Measurements from ENCODE around the gene DCTN3.
"Not testable (repeated sequence)": the region's sequence is repeated elsewhere in the genome, so short reads cannot be mapped to it uniquely, and the experiment has no call there.

Gene DCTN3

DNA sequence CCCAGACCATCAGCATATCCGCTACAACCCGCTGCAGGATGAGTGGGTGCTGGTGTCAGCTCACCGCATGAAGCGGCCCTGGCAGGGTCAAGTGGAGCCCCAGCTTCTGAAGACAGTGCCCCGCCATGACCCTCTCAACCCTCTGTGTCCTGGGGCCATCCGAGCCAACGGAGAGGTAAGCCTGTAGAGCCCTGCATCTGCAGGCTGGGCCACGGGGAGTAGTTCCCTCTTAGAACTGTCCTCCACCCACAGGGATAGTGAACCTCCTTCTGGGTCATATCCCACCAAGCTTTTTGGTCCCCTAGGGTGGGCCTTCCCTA lies 26.7 kb upstream of the DCTN3 start:
- no peak for DNase-seq (ENCODE audit: low read depth)

DNA sequence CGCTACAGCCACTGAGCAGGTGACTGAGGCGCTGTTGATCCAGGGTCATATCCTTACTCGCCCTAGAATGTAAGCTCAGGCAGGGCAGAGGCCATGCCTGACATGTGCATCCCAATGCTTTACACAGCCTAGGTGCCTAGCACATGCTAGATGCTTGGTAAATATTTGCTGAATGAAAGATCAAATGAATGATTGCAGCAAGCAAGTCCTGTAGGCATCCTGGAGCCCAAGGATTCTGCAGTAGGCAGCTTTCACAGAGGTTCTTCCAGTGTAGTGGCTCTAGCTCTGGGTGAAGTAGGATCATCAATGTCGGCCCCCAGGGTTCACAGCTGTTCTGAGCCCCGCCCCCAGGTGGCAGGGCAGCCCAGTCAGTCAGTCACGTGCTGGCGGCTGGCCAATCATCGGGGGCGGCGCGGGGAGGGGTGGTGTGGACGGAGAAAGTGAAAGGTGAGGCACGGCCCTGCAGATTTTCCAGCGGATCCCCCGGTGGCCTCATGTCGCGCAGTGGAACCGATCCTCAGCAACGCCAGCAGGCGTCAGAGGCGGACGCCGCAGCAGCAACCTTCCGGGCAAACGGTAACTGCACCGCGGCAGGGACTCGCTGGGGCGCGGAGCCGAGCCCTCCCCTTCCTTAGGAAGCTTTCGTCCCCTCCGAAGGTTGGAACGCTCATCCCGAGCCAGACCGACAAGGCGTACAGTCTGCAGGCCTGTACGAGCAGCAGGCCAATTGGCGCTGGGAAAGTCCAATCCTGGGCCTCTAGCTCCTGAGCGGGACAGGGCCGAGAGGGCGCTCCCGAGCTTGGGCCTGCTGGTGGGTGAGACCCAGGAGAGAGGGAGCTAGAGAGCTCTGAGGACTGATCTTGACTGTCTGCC lies 26.2 kb upstream of the DCTN3 start, which contains the start of gene GALT:
Gene GALT (plus strand): TSS at position 465 of the 873 bp plus-strand sequence. CDS start 30 bp downstream, at position 495.
- peak; percentile 99 for DNase-seq (ENCODE audit: low read depth)

DNA sequence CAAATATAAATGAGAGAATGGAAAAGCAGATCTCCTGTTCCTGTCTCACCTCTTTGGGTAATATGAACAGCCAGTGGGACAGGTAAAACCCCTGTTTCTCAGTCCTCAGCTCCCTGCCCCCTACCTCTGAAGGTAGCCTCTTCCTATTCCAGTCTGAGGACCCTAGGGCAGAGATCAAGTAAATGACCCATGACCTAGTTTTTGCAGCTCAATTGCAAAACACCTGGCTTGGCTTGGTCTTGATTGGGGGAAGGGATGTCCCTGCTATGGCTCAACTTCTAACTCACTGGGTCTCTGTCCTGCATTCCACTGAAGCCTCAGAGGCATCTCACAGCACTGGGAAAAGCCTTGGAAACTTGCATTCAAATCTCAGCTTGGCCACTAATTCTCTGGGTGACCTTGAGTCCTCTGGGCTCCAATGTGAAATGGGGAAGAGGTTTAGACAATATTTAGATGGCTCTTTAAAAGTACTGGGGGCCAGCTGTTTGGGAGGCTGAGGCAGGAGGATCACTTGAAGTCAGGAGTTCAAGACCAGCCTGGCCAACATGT lies 24.5 kb upstream of the DCTN3 start:
- no peak for DNase-seq (ENCODE audit: low read depth)

DNA sequence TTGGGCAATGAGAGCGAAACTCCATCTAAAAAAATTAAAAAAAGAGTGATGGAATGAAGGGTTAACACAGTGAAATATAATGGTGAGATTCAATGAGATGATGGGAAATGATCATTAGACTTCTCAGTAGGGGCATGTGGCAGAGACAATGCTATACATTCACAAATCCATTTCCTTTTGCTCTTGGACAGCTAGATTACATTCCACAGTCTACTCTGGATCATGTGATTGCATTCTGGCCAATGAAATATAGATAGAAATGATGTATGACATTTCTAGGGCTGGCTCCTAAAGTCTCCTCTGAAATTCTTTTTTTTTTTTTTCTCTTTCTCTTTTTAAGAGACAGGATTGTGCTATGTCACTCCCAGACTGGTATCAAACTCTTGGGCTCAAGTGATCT lies 22.4 kb upstream of the DCTN3 start:
- no peak for DNase-seq (ENCODE audit: low read depth)

DNA sequence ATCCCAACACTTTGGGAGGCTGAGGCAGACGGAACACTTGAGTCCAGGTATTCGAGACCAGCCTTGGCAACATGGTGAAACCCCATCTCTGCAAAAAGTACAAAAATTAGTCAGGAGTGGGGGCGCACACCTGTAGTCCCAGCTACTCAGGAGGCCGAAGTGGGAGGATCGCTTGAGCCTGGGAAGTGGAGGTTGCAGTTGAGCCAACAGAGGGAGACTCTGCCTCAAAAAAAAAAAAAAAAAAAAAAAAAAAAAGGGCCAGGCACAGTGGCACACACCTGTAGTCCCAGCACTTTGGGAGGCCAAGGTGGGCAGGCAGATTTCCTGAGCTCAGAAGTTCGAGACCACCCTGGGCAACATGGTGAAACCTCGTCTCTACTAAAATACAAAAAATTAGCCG lies 19.0 kb upstream of the DCTN3 start:
- not testable (repeated sequence) for DNase-seq (ENCODE audit: low read depth)

DNA sequence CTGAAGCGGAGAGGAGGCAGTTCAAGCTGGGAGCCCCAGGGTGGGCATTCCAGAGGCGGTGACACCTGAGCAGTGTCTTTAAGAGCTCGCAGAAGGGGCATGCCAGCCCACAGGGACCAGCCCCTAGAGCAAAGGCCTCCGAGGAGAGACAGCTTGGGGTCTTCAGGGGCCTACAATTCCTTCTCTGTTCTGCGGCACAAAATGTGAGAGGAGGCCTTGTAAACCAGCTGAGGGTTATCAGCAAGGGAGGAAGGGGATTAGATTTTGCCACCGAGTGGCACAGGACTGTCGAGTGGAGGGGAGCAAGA lies 17.8 kb upstream of the DCTN3 start:
- no peak for DNase-seq (ENCODE audit: low read depth)

DNA sequence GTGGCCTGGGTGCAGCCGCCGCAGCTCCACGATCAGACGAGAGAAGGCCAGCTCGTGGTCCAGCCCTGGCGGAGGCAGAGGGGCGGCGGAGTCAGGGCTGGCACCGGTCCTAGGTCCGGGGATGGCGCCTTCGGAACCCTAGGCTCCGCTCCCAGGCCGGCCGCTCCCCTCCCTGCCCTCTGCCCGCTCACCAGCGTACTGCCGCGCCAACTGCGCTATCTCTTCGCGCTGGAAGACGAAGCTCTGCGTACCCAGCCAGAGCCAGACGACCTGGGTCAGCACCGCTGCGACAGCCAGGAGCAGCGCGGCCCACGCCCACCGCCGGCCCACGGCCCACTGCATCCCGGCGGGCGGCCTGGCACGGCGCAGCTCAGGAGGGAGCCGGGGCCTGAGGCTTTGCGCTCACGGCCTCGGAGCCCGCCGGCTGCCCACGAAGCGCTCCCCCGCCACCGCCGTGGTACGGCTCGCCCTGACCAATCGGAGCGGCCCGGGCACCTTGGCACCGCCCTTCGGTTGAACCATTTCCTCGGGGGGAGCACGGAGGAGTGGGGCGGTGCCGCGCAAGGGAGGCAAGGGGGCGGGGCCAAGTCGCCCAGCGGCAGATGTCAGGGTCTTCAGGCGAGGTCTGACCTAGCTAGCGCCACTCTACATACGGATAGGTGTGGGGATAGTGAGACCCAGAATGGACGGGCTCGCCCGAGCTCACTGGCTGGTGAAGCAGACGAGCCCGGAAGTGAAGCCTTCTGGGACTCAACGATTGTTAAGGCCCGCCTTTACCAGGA lies 17.3 kb upstream of the DCTN3 start, which contains the start of gene SIGMAR1:
Gene SIGMAR1 (minus strand): TSS at position 432 of the 782 bp plus-strand sequence. CDS start 90 bp downstream, at position 342.
- DNase-seq (ENCODE audit: low read depth), result peak; percentile 95

DNA sequence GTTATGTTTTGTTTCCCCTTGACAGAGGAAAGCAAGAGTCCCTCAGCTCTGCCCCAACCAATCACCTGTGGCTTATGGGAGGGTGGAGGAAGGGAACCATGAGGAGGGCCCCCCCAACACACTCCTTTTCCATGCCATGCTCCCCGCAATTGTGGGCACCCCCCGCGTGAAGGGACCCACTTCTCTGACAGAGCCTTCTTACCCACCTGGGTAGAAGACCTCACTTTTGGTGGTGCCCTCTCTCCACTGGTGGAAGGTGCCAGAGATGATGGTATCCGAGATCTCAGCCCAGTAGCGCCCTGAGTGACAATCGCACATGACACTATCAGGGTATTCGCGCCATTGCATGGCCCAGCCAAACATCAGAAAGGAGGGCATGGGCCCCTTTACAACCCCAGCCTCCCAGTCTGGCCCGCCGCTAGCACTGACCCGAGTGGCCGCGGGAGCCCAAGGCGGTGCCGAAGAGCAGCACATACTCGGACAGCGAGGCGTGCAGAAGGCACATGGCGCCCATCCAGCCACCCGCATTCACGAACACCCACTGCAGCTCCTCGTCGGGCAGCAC lies 16.6 kb upstream of the DCTN3 start:
- no peak for DNase-seq (ENCODE audit: low read depth)

DNA sequence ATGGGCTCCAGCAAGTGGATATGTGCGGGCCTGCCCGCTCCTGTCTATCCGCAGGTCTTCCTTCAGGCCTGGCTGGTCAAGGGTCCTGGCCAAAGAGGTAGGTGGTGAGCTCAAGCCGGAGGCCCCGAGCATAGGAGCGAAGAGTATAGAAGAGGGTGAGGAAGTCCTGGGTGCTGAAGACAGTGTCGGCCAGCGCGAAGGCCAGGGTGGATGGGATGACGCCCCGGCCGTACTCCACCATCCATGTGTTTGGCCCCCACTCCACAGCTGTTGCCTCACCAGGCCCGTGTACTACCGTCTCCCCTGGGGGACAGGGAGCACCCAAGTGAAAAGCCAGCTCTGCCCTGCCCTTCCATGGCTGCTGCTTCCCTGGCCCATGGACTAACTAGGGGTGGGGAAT lies 15.3 kb upstream of the DCTN3 start:
- no peak for DNase-seq (ENCODE audit: low read depth)

DNA sequence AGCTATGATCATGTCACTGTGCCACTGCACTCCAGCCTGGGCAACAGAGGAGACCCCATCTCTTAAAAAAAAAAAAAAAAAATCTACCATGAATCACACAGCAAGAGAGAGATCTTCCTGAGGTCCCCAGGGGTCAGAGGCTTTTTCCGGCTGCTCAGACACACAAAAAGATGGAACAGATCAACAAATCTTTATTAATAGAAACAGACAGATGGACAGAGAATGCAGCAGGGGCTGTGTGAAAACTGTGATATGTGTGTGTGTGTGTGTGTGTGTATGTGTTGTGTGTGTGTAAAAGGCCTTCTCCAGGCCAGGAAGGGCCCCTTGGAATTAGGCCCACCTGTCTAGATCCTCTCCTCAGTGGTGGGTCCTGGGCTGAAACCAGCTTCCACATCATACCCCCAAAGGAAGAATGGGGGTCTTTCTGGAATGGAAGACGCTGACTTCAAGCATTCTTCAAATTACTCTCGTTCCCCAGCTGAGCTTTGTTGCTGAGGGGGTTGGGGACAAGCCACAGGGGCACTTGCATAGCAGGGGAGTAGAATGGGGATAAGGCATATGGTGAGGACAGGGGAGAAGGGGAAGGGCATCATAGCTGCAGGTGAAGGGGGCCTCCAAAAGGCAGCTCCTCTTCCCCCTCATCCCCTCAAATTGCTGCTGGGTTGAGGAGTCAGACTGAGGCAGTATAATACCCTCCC lies 14.4 kb upstream of the DCTN3 start:
- DNase-seq (ENCODE audit: low read depth), result no peak

DNA sequence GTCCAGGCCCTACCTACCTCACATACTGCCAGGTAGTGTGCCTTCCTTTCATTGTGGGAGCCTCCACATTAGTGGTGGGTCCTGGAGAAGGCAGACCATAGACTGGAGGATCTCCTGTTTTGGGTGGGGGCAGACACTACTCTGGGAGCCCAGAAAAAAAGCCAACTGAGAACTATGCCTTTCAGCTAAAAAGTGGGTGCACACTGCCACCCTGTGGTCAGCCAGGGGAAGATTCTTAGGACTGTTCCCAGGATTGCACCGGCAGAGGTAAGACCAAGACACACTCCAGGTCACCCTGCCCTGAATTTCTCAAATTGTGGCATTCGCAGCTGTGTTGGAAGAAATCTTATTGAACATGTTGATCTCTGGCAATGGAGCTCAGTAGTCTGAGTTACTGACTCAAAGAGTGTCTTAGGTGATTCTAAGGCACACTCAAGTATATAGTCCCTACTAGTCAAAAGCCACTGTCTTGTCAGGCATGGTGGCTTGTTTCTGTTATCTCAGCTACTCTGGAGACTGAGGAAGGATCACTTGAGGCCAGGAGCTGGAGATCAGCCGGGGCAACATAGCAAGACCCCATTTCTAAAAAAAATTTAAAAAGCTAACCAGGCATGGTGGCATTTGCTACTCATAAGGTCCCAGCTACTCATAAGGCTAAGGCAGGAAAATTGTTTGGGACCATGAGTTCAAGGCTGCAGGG lies 13.7 kb upstream of the DCTN3 start:
- peak; percentile 74 for DNase-seq (ENCODE audit: low read depth)

DNA sequence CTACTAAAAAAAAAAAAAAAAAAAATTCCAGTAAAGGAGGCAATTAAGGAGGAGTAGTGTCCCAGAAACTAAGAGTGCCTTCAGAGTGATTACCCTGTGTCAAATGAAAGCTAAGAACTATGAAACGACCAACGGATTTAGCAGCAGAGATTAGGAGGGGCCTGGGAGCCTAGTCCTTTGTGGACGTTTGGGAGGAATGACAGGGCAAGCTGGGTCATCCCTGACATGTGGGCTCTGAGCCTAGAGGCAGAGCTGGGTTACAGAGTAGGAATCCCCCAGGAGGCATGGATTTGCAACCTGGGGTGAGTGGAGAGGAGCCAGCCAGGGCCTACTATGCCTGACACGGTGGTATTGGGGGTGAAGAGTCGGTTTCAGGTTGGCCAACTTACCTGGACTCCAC lies 12.9 kb upstream of the DCTN3 start:
- DNase-seq (ENCODE audit: low read depth), result no peak

DNA sequence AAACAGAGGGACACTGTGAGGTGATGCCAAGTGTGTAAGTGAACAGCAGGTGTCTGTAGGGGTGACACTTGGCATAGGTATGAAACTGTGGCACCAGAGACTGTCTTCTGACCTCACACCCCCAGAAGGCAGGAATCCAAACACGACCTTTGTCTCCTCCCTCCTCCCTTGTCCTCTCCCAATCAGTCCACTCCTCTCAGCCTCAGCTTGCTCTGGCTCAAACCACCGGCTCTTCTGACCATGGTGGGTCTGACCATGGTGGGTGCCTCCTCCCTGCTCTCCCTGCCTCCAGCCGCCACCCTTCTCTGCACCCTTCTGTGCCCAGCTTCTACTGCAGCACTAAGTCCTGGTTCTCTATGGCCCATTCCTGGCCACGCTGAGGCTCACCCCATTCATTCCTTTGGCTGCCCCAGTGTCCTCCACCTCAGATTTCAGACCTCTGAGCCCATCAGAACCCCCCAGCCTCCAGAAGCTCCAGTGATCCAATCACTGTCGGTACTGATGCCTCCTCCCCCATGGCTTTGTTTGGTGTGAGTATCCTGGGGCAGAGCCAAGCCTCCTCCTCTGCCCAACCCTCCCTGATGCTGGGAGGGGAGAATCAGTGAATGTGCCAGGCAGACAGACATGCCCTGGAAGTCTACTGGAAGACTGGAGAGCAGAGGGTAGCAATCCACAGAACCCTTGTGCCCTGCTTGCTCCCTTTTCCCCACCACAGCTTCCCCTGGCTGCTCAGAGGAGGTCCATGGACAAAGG lies 10.3 kb upstream of the DCTN3 start:
- DNase-seq (ENCODE audit: low read depth), result no peak

DNA sequence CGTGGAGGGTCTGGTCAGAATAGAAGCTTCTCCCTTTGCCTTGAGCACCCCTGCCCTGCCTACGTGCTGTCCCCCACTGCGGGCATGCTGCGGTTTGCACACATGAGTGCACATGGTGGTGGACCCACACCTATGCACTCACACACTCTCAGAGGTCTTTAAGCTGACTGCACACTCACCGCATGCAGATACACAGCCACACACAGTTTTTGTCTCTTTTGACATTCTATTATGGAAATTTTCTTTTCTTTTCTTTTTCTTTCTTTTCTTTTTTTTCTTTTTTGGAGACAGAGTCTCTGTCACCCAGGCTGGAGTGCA lies 9.2 kb upstream of the DCTN3 start:
- no peak for DNase-seq (ENCODE audit: low read depth)

DNA sequence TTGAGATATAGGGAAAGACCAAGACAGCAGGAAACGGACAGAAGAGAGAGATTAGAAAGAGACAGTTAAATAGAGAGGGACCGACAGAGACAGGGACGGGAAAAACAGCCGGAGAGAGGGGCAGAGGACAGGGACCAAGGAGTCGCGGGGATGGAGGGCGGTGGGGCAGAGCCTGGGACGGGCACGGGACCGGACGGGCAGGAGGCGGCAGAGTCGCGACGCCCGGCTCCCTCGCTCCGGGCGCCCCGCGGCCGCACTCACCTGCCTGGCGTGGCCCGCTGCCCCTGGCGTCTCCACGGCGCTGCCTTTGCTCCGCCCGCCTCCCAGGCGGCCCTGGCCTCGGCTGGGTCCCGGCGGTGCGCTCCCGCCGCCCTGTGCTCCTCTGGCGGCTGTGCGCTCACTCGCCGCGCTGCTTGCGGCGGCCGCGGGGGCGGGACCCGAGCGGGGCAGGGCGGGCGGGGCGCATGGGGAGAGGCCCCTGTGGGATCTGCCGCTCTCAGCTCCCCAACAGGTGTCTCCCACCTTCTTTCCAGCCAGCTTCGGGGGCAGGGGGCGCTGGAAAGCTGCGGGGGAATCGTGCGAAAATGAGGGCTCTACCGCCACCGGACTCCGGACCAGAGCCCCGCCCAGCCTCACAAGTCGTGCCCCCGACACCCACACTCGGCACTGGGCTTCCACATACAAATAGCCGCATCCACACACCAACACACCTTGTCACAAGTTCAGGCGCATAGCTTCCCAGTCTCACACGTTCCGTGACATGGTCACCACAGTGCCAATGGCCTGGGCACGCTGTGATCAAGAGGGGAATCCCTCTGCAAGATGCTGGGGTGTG lies 8.6 kb upstream of the DCTN3 start, which contains the start of gene ARID3C:
Gene ARID3C (minus strand): TSS at position 411 of the 835 bp plus-strand sequence. CDS start 1,052 bp downstream, outside the sequence.
- DNase-seq (ENCODE audit: low read depth), result no peak

DNA sequence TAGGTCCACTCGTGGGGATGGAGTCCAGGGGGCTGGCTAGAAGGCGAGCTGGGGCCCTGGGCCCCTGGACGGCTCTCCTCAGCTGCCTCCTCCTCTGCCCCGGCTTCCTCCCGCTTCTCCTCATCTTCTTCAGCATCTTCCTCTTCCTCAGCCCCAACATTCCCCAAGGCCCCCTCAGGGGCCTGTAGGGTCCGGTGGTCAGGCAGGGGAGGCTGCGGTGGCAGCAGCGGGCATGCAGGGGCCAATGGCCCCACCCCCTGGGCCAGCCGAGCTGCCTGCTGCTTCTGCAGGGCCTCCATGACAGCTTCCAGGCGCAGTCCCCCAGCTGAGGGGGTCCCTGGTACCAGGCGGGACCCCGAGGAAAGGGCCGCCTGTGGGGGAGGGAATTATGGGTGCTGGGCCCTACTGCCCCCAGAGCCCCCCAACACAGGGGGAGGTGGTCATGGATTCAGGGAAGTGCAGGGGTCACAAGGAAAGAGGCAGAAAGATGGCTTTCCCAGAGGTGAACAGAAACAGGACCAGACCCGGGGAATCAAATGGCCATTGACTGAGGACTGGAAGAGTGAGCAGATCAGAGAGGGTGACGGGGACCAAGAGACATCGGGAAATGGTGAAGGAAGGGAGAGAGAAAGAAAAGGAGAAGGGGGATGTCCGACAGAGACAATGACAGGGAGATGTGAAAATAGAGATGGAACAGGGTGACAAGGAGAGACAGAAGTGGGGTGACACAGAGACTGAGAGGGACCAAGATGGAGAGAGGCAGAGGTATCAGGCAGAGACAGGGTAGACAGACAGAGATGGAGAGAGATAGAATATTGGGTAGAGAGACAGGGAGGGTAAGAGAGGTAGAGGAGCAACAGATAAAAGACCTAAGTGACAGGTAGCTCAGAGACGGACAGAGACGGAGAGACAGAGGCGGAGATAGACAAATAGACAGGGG lies 7.7 kb upstream of the DCTN3 start:
- no peak for DNase-seq (ENCODE audit: low read depth)

DNA sequence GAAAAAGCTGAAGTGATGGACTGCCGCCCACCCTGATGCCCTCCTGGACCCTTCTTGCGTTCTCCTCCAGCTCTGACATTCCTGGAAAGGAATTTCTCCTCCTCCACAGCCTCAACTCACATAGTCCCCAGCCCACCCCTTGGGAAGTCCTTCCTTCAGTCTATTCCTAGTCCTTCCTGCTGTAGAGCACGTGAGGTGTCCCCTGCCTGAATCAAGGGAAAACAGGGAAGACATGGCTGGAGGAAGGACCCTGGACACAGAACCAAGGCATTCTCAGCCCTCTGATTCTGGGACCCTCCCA lies 4.8 kb upstream of the DCTN3 start:
- DNase-seq (ENCODE audit: low read depth), result no peak

DNA sequence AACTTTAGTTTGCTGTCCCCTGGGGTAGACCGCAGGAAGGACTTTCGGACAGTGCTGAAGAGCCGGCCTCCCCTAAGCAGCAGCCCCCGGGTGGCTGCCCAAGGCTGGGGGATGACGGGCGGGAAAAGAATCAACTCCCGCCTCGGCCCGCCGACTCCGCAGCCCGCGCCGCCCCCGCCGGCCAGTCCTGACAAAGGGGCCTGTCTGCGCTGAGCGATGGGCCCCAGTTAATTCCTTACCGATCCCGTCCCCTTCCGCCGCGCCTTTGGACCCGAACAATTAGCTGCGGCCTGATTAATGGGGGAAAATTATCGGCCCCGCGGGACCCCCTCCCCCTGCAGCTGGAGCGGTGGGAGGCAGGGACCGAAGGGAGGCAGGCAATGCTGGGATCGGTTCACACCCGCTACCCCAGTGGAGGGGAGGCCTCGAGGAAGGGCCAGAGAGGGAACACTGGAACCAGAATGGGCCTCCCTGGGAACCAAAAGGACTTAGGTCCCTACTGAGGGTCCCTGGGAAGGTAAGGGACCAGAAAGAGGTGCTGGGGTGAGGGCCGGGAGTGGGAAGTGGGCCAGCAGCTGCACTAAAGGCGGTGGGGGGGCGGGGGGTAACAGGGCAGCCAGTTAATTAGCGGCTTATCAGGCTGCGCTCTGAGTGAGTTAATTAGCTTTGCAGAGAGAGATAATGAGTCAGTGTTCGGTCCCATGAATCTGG lies 4.3 kb upstream of the DCTN3 start:
- no peak for DNase-seq (ENCODE audit: low read depth)
